CD4-positive, alpha-beta T cell treated with Interleukin-17A for 1 hour (primary cell): ENCODE results near the gene MIGA2.
"Not testable (repeated sequence)": the region's sequence is repeated elsewhere in the genome, so short reads cannot be mapped to it uniquely, and the experiment has no call there.

Experiments used
- DNase-seq: peaks from one replicate; pipeline ENCODE4 v3.0.0-alpha.2; 2020

MIGA2 gene, protein sequence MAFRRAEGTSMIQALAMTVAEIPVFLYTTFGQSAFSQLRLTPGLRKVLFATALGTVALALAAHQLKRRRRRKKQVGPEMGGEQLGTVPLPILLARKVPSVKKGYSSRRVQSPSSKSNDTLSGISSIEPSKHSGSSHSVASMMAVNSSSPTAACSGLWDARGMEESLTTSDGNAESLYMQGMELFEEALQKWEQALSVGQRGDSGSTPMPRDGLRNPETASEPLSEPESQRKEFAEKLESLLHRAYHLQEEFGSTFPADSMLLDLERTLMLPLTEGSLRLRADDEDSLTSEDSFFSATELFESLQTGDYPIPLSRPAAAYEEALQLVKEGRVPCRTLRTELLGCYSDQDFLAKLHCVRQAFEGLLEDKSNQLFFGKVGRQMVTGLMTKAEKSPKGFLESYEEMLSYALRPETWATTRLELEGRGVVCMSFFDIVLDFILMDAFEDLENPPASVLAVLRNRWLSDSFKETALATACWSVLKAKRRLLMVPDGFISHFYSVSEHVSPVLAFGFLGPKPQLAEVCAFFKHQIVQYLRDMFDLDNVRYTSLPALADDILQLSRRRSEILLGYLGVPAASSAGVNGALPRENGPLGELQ

DNA sequence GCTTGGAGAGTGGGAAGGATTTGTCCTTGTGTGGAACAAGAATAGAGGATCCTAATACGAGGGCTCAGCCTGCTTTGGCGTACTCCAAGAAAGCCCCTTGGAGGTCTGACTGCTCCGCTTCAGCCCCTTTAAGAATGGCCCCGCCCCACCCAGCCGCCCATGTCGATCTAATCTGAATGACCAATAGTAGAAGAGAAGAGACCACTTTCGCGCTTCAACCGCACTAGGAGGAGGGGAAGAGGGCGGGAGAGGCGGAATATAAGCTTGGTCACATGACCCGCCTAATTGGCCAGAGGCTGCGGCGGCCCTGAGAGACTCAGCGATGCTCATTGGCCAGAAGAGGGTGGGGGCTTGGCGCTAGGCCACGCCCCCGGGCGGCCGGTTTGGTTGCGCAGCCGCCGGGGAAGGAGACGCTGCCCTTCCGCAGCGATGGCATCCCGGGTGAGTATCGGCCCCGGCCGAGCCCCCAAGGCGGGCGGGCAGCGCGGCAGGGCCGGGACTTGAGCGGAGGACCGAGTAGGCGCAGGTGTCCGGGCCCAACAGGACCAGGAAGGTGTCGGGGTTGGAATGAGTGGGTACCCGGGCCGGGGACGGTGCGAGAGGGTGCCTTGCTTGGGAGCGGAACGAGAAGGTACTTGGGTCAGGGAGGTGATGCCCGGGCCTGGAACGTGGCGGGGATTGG is at the start of gene MIGA2:
TSS of gene MIGA2 (plus strand) at position 386 of the 682 bp plus-strand sequence. CDS start 3,969 bp downstream, outside the sequence.
- peak; percentile 98 for DNase-seq

DNA sequence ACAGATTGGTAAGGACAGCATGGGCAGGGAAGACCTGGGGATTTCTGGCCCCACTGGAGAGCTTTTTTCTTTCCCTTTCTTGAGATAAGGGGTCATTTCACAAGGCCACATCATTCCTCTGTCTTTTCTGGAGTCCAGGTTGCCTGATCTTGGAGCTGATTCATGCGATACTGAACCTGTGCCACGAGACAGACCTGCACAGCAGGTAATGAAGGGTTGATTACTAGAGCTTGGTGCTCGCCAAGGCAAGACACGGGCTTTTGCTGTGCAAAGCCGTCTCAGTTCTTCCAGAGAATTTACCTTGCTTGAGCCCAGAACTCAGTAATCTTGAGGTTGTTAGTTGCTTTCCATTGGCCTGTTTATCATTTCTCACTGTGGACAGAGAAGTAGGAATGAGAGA is 49.8 kb upstream of the MIGA2 start:
- no peak for DNase-seq

DNA sequence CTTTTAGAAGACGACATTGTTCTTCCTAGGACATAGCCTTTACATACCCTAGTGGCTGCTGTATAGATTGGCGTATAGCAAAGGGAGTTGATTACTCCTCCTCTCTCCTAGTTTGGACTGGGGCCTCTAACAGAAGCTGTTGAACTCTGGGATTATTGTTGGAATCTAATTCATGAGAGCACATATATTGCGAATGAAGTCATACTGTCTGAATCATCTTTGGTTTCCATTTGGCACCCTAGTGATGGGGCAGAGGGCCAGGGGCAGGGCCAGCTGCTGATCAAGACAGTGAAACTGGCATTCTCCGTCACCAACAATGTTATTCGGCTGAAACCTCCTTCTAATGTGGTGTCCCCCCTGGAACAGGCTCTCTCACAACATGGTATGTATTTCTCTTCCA is 48.6 kb upstream of the MIGA2 start:
- DNase-seq = no peak

DNA sequence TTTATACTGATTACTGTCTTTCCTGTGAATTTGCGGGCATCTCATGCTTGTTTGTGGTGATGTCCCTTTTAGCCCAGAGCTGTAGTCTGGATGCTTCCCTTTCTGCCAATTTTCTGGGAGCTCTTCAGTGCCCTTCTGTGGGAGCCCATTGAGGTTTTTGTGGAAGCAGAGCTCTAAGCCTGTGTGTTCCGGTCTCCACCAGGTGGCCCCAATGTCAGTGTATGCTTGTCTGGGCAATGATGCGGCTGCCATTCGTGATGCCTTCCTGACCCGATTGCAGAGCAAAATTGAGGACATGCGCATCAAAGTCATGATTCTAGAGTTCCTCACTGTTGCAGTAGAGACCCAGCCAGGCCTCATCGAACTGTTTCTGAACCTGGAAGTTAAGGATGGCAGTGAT is 43.4 kb upstream of the MIGA2 start:
- no peak for DNase-seq

DNA sequence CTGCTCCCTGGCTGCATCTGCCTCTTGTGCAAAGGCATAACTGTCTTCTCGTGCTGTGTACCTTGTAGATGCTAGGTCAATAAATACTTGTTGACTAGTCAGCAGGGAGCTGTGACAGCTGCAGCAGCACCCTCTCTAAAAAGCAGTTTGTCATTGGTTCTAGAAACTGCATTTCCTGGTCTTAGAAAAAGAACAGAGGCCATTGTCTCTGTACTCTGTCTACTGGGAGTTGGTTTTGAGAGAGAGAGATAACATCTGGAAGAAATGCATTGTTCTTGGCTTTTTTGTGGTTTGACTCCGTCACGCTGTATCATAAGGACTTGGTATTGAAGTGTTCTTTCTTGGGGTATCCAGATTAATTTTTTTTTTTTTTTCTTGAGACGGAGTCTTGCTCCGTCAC is 40.6 kb upstream of the MIGA2 start:
- no peak for DNase-seq

DNA sequence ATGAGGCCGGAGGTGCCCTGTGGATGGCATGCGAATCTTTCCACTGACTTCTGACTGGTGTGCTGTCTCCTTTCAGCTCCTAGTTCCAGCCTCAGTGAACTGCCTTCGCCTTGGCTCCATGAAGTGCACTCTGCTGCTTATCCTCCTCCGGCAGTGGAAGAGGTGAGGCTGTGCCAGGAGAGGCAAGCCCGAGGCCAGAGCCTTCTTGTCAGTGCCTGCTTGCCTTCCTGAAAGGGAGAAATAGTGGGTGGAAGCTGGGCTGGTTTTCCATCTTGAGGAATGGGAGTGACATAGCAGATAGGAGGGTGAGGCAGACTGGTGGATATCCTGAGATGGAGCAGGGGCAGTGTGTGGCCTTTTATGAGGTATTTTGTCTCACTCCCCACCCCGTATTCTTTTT is 38.0 kb upstream of the MIGA2 start:
- DNase-seq = no peak

DNA sequence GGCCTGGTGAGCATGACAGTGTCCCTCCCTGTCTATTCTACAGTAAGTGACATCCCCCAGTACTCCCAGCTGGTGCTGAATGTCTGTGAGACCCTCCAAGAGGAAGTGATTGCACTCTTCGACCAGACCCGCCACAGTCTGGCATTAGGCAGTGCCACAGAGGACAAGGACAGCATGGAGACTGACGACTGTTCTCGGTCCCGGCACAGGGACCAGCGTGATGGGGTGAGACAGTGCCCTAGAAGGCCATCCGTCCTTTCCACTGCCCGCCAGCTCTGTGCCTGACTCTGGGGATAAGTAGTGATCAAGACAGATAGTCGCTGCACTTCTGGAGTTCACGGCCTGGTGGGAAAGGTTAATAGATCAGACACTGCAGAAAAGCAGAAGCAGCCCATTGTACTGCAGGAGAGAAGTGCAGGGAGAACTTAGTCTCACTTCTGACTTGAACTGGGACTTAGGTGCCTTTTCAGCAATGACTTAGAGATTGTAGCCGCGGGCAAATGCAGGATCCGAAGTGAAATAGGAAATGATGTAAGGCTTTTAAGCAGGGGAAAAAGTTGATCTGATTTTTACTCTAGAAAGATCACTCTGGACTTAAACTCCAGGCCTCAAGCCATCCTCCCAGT is 36.7 kb upstream of the MIGA2 start:
- peak; percentile 1 for DNase-seq

DNA sequence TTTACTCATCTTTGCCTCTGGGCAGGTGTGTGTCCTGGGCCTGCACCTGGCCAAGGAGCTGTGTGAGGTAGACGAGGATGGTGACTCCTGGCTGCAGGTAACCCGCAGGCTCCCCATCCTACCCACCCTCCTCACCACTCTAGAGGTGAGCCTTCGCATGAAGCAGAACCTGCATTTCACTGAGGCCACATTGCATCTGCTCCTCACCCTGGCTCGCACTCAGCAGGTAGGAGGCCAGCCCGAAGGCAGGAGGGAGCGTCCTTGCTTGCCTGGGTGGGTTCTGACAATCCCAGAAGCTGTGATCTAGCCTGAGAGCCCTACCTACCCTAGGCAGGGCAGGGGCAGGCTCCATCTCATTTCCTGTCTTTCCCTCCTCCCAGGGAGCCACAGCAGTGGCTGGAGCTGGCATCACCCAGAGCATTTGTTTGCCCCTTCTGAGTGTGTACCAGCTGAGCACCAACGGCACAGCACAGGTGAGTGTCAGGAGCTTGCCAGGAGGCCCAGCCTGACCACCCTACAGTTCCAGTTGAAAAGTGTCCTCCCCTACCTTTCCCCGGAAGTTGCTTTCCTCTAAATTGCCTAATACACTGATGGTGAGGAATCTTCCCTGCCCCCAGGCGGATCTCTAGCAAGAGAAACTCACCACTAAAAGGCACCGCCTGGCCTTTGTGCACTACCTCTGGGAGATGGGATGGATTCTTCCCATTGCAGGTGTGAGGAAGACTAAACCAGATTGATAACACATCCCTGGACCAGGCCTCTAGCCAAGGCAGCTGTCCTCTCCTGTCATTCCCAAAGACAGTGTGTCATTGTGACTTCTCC is 34.7 kb upstream of the MIGA2 start:
- DNase-seq = no peak

DNA sequence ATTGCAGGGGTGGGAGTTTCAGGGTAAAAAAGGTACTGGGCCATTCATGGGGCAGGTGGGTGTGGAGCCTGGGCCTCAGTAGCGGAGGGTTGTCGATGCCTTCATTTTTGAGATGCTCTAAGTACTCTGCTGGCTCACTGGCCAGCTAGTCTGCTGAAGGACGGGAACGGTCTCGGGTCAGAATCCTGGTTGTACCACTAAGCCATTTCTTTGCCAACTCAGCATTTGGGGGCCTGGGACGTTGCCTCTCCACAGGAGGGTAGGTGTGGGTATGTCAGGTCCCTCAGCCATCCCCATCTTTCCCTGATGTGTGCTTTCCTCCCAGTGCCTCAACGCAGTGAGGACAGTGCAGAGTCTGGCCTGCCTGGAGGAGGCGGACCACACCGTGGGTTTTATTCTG is 33.4 kb upstream of the MIGA2 start:
- no peak for DNase-seq

DNA sequence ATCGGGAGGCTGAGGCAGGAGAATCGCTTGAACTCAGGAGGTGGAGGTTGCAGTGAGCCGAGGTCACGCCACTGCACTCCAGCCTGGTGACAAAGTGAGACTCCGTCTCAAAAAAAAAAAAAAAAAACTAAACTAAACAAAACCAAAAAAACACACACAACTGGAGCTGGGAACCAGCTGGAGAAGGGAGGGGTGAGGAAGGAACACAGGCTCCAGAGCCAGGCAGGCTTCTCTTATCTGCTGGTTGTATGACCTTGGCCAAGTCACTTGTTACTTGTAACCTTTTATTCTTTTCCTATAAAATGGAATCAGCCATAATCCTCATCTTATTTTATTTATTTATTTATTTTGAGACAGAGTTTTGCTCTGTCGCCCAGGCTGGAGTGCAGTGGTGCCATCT is 32.3 kb upstream of the MIGA2 start:
- DNase-seq = not testable (repeated sequence)

DNA sequence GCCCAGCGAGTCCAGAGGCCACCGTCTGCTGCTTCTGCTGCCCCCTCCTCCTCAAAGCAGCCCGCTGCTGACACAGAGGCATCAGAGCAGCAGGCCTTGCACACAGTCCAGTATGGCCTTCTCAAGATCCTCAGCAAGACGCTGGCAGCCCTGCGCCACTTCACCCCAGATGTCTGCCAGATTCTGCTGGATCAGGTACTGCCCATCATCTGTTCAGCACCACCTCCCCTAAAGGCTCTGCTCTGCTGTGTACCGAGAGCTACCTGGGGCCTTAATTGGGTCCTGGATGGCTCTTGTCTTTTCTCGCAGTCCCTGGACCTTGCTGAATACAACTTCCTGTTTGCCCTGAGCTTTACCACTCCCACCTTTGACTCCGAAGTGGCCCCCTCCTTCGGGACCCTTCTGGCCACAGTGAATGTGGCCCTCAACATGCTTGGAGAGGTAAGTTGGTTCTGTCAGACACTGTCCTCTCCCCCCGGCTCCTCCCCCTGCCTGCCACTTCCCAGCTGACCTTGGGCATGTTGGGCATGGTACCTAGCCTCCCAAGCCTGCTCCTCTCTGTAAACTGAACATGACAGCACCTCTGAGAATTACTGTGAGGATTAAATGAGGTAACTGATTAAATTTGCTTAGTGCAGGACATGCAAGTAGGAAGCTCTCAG is 31.0 kb upstream of the MIGA2 start:
- DNase-seq = no peak

DNA sequence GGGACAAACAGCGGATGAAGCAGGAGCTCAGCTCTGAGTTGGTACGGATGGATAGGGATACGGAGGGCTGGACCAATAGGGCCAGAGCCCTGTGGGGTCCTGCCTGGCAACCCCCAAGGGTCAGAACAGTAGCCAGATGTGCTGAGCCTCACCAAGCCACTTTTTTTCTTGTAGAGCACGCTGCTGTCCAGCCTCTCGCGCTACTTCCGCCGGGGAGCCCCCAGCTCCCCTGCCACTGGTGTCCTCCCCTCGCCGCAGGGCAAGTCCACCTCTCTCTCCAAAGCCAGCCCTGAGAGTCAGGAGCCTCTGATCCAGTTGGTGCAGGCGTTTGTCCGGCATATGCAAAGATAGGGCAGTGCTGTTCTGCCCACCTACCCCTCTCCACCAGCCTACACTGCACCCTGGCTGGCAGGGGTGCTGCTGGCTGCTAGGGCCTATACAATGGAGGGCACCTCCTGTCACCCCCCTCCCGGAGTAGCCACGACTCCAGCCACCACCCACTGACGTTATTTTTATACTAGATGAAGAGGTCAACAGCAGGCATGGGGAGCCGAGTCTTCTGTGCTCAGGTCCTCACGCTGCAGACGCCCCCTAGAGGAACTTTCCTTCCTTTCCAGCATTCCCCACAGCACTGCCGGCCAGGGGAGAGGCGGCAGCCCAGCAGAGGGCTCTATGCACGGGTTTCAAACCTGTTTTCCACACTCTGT is 29.9 kb upstream of the MIGA2 start:
- peak; percentile 60 for DNase-seq

DNA sequence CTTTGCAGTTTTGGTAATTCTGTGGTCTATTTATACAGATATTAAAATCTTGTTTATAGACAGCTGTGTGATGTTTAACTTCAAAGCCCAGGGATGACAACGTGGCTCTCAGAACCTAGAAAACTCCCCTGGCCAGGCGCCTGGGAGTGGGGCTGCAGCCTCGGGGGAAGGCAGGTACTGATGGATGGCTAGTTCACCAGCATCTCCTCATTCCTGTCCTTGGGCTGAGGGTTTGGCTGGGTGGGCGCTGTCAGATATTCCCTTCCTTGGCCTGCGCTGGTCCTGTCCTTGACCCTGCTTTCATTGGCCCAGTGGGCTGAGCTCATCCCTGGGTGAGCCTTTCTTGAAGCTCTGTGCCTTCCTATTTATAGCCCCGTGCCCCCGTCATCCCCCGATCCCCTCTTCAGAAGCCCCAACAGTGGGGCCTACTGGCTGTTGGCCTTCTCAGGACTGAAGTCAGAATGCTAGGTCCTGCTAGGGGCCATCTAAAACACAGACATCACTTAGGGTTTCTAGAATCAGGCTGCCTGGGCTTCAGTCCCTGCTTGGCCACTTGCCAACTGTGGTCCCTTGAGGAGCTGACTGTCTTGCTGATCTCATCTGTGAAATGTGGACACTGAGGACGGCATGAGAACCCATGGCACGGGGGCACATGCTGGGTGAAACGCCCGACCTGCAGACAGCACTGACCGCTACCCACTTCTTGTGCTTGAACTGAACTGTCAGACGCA is 29.2 kb upstream of the MIGA2 start:
- DNase-seq = no peak

DNA sequence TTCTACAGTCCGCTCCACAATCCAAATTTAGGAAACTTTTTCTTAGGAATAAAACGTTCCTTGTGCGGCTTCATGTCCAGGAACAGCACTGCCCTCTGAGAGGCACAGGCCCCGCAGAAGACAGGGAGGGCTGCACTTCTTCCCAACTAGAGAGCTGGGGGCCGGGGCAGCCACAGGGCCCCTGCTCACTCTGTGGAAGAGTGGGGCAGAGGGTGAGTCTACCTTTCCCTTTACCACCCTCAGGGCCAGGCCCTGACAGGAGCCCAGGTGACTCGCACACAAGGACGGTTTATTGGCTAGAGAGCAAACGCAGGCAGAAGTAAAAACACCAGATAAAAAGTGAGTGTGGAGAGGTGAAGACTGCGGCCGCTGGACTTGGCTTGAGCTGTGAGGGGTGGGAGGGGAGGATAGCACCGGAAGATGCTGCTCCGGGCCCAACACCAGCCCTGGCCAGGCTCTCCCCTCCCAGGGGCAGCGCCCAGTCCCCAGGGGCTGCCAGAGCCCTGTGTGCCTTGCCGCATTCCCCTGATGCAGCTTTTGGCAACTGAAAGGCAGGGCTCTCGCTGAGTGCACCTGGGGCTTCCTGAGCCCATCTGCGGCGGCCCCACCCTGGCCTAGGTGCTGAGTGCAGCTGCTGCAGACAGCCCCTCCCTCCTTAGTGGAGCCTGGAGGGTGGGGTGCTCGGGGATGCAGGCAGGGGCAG is 28.5 kb upstream of the MIGA2 start:
- DNase-seq = no peak

DNA sequence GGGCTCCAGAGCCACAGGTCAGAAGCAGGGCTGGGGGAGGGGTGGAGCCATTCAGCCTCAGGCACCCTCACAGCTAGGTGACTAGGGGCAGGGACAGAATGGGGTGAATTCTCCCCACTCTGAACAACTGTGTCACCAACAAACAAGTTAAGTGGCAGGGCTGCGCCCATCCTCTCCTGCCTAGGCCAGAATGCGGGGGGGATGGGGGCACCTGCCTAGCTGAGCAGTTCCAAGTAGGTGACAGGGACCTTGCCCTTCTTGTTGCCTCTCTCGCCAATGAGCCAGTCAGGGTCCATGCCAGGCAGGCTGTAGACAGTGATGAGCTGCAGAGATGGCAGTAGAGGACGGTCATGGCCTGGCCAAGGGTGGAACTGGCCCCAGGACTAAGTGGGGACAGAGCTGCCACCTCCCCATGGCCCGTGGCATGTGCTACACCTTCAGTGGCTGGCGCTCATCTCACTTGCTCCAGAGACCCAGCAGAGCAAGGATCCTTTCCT is 27.9 kb upstream of the MIGA2 start:
- no peak for DNase-seq

DNA sequence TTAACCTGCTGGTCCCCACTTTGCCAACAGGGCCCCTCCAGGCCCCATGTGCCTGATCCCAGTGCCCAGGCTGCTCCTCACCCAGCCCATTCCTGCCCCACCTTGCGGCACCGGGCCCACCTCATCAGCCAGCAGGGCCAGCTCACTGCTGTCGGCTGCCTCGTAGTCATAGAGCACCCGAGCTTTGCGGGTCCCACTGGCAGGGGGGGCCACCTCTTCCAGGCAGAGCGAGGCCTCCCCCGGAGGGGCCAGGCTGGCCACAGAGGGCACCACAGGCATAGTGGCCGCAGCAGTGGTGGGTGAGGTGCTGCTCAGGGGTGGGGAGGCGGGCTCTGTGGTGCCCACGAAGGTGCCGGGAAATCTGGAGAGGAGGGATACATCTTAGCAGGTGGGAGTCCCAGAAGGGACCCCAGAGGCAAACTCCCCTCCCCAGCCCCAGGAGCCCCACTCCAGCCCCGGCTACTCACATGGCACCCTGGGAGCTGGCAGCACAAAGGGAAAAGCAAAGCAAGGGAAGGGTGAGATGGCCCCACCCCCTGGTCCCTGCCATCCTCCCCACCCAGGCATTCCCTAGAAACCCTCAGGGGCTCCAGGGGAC is 27.3 kb upstream of the MIGA2 start:
- no peak for DNase-seq

DNA sequence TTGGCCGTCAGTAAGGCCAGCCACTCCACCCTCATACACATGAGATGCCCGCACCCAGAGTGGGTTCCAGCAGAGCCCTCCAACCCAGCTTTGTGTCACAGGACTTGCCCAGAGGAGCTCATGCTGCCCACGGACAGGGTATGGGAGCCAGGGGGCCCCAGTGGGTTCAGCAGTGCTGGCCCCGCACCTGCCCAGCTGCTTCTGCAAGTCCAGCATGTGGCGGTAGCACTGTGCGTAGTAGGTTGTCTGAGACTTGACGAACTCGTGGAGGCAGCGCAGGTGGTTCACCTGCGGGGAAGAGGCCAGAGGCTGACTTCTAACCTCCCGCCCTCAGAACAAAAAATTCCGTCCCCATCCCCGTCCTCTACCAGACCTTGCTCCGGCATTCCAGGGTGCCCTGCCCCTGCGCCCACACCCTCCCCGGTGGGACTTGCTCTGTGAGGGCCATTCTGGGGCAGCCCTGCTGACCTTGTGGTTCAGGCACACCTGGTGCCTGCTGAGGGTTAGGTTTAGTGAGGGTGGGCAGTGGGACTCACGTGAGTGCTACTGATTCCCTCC is 26.8 kb upstream of the MIGA2 start:
- DNase-seq = no peak

DNA sequence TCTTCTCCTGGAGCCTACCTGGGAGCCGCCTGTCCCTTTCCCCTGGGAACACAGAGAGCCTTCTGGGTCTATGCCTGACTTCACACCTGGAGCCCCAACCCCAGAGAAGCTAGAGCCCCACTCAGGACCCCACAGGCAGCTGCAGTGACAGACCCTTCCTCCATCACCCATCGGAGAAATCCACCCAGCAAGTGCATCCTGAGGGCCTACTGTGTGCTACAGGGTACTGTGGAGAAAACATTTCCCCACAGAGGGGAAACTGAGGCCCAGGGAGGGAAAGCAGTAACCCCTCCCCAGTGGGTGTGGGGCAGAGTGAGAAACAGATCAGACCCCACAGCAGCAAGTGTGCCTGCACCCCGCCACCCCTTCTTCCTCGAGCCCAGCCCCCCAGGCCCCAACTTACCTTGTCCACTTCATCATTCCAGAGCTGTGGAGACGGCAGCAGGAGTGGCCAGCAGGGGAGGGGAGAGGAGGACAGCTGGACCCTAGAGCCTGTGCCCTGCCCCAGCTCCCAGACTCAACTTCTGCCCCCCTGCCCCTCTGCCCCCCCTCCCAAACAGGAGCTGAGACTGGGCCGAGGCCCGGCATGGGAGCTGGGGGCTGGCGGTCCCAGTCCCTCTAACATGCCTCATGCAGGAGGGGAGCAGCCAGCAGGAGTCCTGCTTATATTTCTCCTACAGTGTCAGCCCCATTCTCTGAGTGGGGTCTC is 26.0 kb upstream of the MIGA2 start:
- DNase-seq = no peak
